Stimulated activated CD4-positive, alpha-beta T cell treated with anti-CD3 and anti-CD28 coated beads, Interleukin-1b, Interleukin-23, amount 100 ng/mL, for 24 hours (primary cell): ENCODE results near the gene RELN.
"Not testable (repeated sequence)": the region's sequence is repeated elsewhere in the genome, so short reads cannot be mapped to it uniquely, and the experiment has no call there.

Experiments used
- DNase-seq, 4 experiments: peaks; one replicate each; pipeline ENCODE4 v3.0.0-alpha.2; 2020; ENCODE audit warnings: low read depth in 4 of 4, low spot score in 1 of 4

RELN gene

DNA sequence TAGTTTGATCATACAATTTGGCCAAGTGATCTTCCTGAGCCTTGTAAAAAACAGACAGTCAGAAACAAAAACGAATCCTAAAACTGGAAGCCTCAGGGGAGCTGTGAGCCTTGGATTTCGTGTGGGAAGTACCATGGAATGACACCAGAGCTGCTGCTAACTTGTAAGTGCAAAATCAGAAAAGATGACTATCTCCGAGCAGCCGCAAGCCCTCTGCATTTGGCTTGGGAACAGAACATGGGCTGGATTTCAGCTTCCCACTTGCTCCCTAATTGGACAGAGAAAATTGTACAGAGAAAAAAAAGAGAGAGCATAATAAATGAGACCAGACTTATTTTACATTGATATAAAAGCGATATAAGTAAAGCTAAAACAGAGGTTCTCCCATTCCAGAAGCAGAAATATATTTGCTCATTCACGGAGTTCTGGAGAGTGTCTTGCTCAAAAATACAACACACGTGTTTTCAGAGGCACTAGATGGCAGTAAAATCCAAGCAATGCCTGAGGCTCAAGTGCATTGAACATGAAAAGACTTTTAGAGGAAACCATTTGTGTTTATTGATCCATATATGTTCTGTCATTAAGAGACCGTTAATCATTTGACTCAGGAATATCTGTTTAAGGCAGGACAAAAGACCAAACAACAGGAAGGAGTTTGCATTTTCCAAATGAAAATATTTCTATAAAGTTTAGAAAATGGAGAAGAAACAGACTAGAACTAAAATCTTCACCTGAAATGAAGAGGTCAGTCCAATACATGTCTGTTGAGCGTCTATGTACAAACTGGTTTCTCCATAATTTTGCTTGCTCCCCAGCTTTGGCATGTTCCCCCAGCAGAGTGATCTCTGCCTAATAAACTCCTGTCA lies 465.2 kb downstream of the RELN start:
- no peak for DNase-seq

DNA sequence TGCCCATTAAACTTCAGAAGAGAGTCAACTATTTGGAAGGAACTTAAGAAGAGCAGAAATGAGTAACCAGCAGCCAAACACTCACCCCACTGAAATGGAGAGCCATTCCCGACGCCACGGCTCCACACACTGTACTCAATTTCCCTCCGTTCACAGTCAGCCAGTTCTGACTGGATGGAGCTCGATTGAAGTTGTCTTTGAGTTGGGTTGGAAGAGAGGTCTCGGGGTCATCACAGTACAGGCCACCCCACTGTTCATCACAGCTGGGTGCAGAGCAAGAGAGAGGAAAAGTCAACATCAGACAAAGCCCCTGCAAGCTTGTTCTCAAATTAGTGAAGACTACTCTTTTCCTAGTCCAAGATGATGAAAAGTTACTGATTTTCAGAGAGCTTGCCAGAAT lies 467.5 kb downstream of the RELN start:
- no peak for DNase-seq

DNA sequence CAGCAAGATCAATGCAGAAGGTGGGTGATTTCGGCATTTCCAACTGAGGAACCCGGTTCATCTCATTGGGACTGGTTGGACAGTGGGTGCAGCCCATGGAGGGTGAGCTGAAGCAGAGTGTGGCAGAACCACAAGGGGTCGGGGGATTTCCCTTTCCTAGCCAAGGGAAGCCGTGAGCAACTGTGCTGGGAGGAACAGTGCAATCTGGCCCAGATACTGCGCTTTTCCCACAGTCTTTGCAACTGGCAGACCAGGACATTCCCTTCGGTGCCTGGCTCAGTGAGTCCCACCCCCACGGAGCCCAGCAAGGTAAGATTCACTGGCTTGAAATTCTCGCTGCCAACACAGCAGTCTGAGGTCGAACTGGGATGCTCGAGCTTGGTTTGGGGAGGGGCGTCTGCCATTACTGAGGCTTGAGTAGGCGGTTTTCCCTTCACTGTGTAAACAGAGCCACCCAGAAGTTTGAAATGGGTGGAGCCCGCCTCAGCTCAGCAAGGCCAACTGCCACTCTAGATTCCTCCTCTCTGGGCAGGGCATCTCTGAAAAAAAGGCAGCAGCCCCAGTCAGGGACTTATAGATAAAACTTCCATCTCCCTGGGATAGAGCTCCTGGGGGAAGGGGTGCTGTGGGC lies 484.8 kb downstream of the RELN start:
- DNase-seq = no peak

DNA sequence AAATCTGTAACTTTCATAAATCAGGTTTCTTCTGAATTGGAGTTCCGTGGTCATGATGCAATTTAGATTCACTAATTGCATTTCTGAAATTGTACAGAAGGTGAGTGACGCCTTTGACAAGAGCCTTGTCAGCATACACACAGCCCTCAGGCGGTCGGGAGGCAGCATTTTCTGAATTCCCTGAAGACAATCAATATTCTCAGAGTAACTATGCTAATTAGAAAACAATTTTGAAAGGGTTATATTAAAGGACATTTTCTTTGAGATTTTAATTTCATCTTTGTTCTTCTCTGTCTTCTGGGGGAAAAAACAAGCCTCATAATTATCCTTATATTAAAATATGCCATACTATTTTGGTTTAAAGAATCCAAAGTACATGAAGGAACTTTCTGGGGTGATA lies 488.3 kb downstream of the RELN start:
- DNase-seq = no peak

DNA sequence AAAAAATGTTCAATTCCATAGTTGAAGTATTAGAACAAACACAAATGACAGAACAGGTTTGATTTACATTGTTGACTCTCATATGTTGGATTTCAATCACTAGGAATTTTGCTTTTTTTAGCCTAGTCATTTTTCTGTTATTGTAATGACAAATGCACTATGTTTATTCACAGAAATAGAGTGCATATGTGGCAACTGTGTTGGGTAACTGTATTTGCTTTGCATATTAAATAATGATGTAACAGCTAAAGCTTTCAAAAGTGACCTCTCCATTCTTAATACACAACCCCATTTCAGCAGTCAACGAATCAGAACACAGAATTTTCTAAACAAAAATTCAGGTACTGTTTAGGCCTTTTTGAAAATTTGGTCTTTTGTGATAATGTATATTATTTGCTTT lies 489.5 kb downstream of the RELN start:
- no peak for DNase-seq

DNA sequence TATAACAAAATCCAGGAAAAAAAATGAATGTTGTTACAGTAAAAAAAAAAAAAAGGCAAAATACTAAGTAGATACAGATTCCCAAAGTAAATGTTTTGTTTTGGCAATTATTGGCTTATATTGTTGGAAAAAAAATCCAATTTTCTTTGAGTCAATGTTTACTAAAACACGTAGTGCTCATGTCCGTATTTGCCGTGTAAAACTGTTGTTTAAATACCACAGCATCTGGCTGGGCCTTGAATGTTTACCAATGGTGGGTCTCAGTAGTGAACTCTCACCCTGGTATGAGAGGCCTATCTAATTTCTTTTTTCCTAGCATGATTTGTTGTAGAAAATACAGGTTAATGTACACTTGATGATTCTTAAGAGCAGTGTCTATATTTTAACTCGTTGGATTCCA lies 502.0 kb downstream of the RELN start:
- DNase-seq = no peak

DNA sequence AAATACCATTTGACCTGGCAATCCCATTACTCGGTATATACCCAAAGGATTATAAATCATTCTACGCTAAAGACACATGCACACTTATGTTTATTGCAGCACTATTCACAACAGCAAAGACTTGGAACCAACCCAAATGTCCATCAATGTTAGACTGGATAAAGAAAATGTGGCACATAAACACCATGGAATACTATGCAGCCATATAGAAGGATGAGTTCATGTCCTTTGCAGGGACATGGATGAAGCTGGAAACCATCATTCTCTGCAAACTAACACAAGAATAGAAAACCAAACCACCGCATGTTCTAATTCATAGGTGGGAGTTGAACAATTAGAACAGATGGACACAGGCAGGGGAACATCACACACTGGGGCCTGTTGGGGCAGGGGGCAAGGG lies 502.6 kb downstream of the RELN start:
- not testable (repeated sequence) for DNase-seq

DNA sequence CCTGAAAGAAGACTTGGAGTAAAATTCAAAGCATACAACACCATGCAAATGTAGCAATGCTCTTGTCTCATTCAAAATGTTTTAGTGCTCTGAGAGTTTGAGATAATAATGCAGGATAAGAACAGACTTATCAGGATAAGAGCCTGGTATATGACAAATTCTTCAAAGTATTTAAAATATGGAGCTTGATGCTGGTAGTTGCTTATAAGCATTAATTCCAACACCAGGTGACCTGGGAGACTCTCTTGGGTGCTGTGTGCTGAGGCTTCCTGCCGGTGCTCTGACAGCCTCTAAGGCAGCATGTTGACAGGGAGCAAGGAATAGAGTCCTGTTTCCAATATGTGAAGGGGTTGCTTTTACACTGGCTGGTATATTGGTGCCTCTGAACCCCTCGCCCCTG lies 508.7 kb downstream of the RELN start:
- DNase-seq = no peak

DNA sequence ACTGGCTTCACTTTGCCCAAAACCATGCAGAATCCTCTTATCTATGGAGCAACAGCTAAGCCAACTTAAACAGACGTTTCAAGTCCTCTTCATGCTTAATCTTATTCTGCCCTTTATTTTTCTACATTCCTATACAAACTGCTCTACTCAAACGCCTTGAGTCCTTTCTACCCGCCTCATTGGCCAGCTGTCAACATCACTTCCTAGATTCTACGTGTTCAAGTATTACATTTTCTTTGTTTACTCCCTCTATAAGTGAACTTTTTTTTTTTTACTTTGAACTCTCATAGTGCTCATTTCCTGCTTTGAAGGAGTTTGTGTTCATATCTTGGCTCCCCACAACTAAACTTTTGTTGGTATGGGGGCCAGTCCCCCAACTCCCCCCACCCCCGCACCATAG lies 514.5 kb downstream of the RELN start:
- no peak for DNase-seq

DNA sequence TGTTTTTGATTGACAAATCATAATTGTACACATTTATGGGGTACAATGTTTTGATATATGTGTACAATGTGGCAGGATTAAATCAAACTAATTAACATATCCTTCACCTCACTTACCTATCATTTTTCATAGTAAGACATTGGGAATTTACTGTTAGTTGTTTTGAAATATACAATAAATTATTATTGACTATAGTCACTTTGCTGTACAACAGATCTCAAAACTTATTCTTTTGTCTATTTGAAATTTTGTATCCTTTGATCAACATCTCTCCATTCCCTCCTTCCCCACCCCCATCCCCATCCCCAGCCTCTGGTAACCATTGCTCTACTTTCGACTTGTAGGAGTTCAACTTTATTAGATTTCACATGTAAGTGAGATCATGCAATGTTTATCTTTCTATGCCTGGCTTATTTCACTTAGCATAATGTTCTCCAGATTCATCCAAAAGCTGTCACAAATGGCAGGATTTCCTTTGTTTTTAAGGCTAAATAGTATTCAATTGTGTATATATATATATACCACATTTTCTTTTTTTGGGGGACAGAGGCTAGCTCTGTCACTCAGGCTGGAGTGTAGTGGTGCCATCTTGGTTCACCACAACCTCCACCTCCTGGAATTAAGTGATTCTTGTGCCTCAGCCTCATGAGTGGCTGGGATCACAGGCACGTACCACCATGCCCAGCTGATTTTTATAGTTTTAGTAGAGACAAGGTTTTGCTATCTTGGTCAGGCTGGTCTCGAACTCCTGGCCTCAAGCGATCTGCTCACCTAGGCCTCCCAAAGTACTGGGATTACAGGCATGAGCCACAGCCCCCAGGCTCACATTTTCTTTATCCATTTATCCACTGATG lies 520.1 kb downstream of the RELN start:
- no peak for DNase-seq

DNA sequence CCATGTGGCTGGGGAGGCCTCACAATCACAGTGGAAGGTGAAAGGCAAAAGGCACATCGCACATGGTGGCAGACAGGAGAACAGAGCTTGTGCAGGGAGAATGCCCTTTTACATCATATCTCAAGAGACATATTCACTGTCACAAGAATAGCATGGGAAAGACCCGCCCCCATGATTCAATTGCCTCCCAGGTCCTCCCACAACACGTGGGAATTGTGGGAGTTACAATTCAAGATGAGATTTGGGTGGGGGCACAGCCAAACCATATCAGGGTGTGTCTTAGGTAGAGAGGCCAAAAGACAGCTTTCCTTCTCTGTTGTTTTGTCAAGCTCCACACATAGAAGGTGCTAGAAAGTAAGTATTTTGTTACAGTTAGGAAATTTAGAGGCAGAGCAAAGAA lies 522.6 kb downstream of the RELN start:
- no peak for DNase-seq

DNA sequence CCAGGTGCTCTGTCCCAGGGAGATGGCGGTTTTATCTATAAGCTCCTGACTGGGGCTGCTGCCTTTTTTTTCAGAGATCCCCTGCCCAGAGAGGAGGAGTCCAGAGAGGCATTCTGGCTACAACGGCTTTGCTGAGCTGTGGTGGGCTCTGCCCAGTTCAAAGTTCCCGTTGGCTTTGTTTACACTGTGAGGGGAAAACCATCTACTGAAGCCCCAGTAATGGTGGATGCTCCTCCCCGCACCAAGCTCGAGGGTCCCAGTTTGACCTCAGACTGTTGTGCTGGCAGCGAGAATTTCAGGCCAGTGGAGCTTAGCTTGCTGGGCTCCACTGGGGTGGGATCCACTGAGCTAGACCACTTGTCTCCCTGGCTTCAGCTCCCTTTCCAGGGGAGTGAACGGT lies 527.1 kb downstream of the RELN start:
- DNase-seq = no peak

DNA sequence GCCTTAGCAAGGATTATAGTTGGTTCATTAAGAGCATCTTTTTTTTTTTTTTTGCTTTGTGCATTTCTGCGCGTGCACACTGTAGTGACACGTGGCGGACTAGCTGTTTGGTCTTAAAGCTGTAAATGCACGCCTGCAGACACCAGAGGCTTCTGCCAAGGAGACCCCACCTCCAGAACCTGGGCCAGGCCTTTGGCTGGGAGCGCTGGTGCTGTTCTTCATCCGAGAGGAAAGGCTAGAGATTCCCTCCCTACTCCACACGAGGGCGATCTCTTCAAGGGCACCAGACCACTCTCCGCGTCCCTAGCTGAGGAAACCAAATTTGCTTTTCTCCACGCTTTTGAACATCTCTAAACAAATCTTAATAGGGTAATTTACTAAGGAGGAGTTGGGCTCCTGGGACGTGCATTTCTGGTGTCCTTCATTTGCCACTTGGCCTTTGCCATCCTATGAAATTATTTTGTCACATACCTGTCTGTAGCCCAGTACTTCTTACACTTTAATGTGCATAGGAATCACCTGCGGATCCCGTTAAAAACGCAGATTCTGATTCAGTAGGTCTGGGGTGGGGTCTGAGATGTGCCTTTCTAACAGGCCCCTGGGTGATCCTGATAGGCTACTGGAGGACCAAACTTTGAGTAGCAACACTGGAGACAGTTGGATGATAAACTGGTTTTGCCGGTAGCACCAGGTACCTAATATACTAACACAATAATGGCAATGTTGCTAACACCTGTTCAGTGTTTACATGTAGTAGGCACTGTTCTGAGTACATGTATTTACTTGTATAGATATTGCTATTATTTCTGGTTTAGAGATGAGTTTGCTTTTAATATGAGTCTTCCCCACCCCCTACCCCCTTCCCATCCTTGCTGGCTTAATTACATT lies 542.1 kb downstream of the RELN start:
- DNase-seq = peak in 2 of 4 experiments; percentile 12 to 19

DNA sequence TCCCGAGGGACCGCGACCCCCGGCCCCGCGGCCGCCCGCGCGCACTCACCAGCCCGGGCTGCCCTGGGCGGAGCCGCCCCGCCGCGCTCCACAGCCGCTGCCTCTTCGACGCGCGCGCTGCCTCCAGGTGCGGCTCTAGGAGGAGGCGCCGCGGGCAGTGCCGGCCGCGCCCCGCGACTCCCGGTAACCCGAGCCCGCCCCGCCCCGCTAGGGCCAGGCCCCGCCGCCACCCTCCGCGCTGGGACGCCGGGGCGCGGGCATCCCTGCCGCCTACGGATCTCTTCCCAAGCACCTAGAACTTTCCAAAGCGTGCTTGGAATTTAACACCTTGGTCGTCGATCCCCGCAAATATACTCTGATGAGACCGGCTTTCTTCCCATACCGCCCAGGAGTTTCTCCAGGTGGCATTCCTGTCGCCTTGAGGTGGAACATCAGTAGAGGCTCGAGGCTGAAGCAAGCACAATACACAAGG lies 543.4 kb downstream of the RELN start, which contains the start of gene SLC26A5:
Gene SLC26A5, minus strand, starts transcription at position 159 of the 472 bp plus-strand sequence. CDS start 24,693 bp downstream, outside the sequence.
- DNase-seq = no peak

DNA sequence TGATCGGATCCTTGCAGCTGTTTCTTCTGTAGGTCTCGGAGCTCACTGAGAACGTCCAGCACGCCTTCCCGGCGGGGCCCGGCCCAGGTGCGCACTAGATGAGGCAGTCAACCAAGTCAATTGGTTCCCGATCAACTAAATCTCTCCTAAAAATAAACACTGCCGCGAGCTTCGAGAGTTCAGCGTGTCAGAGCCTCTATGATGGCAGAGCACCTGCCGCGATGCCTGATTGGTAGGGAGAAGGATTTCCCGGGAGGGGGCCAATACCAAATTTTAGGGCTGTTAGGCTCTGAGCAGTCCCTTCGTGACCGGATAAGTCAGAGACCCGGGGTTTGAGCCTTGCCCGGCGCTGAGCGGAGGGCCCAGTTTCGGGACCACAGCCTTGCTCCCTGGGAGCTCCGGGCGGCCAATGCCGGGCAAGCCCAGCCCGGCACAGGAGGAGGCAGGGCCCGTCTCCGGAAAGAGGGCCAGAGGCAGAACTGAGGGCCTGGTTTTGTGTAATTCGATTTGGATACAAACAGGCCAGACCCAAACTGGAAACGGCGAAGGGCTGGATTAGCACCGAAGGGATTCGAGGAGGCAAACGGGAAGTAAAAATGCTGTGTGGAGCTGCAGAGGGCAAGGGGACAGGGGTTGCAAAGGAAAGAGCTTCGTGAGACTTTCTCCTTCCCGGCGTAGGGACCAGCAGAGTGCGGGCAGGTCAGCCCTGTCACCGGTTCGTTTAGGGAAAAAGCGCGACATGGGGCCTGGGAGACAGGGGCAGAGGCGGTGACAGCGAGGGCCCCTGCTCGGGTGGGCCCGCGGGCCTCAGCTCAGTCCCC lies 544.0 kb downstream of the RELN start:
- no peak for DNase-seq

DNA sequence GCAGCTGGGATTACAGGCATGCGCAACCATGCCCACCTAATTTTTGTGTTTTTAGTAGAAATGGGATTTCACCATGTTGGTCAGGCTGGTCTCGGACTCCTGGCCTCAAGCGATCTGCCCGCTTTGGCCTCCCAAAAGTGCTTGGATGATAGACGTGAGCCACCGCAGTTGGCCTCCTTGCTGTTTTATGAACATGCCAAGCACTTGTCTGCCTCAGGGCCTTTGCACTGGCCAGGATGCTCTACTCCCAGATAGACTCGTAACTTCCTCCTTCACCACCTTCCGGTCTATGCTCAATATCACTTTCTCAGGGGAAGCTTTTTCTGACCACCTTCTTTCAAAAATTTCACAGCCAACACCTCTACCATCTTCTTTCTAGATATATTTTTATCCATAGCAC lies 549.8 kb downstream of the RELN start:
- no peak for DNase-seq

DNA sequence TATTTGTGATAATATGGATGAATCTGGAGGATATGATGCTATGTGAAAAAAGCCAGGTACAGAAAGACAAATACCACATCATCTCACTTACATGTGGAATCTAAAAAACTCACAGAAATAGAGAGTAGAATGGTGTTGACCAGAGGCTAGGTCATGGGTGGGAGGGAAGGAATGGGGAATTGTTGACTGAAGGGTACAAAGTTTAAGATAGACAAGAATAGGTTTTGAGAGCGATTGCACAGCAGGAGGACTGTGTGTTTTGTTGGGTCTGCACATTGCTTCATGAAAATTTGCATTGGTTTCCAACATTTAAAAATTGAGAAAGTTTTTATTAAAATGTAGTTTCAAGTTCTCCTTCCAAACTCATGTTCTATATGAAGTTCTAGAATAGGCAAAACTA lies 551.8 kb downstream of the RELN start:
- DNase-seq = no peak

DNA sequence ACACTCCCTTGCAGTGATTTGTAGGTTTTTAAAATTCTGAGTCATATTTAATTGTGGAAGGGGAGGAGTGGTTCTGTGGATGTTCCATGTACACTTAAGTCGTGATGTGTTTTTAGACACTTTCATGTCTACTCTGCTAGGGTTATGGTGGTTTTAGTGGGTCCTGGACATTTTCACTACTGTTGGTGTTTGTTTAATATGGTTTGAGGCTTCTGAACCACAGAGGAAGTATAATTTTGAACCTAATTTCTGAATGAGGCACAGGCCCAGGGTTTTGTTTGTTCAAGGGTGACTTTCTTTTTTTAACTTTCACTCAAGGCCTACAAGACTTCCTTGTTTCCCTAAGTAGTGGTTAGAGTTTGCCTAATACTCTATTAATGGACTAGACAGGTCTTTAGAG lies 556.7 kb downstream of the RELN start:
- DNase-seq = no peak

DNA sequence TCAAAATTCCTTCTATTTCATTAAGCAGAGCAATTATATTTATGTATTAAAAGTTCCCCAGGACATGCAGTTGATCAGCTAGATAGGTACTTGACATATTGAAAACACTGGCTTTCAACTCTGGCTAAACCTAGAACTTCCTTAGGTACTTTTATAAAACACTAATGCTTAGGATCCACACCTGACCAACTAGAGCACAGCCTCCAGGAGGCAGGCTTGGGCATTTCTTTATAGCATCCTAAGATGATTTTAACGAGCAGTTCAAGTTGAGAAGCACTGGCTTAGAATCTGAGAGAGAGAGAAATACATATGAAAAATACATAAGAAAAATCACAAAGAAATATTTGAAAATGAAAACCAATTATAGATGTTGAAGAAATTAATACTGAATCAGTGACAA lies 564.3 kb downstream of the RELN start:
- DNase-seq = no peak
